Measurements from ENCODE around the gene KIF6. TPM values are rescaled to one million over a fixed set of nuclear protein-coding genes. Genes with fewer than 3 reads are reported as not detected.

The KIF6 gene
- total RNA-seq, 1 experiment from 2014 or later: 2.7 TPM

DNA sequence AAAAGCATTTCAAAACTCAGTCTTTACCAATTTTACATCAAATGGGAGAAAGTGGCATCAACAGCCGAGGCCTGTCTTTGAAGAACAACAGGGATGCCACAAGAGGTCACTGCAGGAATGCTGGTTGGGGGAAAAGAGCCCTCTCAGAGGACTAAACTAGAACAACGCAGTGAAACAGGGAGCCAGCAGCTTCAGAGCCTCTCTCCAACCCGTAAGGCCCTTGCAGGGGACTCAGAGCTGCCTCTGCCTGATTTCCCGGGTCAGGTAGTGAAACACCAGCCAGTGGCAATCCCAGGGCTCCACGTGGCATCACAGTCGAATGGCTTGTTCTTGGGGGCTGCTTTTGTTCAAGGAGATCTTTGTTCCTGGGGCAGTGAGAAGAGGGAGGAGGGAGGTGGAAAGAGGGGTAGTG lies 347.7 kb downstream of the KIF6 start:
- POLR2A ChIA-PET (ENCODE audit: low non-redundant PET): no interaction called here
- DNase-seq (ENCODE audit: low spot score): peak; percentile 84
- Histone ChIP-seq H3K27me3 (replicated peaks; ENCODE audit: insufficient read depth, low read depth, low read length, poor library complexity) (no peaks in the 10 kb centered on the region), H3K27ac (ENCODE audit: low read depth, low read length, poor library complexity, severe bottlenecking) (no peak overlapping the region), H3K4me1 (ENCODE audit: insufficient read depth, low read length, poor library complexity, severe bottlenecking) (no peaks in the 10 kb centered on the region), H3K4me3 (ENCODE audit: low read depth, low read length, poor library complexity, severe bottlenecking) (no peak overlapping the region), H3K9me3 (ENCODE audit: low read depth, low read length, poor library complexity, severe bottlenecking) (no peaks in the 10 kb centered on the region), H3K36me3 (ENCODE audit: insufficient read depth, low read length, poor library complexity, severe bottlenecking) (no peaks in the 10 kb centered on the region)
- BruUV-seq (replicated peaks): no TSS peak
- intact Hi-C loops (cut with micrococcal nuclease; ENCODE audit: unreplicated experiment): loop anchor here (1.0 kb wide), 1 partner anchor 515 kb away; no protein-coding TSS in a partner anchor
- TF ChIP-seq, protein P1, sequence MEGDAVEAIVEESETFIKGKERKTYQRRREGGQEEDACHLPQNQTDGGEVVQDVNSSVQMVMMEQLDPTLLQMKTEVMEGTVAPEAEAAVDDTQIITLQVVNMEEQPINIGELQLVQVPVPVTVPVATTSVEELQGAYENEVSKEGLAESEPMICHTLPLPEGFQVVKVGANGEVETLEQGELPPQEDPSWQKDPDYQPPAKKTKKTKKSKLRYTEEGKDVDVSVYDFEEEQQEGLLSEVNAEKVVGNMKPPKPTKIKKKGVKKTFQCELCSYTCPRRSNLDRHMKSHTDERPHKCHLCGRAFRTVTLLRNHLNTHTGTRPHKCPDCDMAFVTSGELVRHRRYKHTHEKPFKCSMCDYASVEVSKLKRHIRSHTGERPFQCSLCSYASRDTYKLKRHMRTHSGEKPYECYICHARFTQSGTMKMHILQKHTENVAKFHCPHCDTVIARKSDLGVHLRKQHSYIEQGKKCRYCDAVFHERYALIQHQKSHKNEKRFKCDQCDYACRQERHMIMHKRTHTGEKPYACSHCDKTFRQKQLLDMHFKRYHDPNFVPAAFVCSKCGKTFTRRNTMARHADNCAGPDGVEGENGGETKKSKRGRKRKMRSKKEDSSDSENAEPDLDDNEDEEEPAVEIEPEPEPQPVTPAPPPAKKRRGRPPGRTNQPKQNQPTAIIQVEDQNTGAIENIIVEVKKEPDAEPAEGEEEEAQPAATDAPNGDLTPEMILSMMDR (conservative IDR thresholded peaks at IDR 0.05; ENCODE audit: low read depth, low read length): peak; percentile 82
- TF ChIP-seq EZH2 (IDR thresholded peaks at IDR 0.05; ENCODE audit: borderline replicate concordance, low read depth, low read length, poor library complexity, severe bottlenecking): no peak
- CTCF ChIA-PET: interaction anchor here (0.5 to 3.1 kb wide), 2 partner anchors 15 to 638 kb away, joined by 3 to 10 read pairs; no protein-coding TSS in a partner anchor

DNA sequence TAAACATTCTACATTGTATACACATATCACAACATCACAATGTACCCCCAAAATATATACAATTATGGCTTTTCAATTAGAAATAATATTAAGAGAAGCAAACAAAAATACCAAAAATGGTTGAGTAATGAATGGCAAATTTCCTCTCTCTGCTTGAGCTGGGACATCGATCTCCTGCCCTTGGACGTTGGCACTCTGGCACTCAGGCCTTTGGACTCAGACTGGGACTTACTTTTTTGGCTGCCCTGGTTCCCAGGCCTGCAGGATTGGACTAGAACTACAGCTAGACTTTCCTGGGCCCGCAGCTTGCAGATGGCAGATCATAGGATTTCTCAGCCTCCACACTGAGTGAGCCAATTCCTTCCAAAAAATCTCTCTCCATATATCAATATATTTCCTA lies 349.8 kb downstream of the KIF6 start:
- H3K27ac ChIP-seq (ENCODE audit: low read depth, low read length, poor library complexity, severe bottlenecking): no peak overlapping the region
- no peak for DNase-seq (ENCODE audit: low spot score)
- H3K4me3 ChIP-seq (ENCODE audit: low read depth, low read length, poor library complexity, severe bottlenecking): no peak overlapping the region
- no peaks in the 10 kb centered on the region for H3K4me1 ChIP-seq (ENCODE audit: insufficient read depth, low read length, poor library complexity, severe bottlenecking)
- ChIA-PET POLR2A (ENCODE audit: low non-redundant PET) (no interaction called here), CTCF (interaction anchor here (3.1 kb wide), 1 partner anchor 13 kb away, joined by 10 read pairs; no protein-coding TSS in a partner anchor)
- no peak for TF ChIP-seq EZH2 (IDR thresholded peaks at IDR 0.05; ENCODE audit: borderline replicate concordance, low read depth, low read length, poor library complexity, severe bottlenecking)
- TF ChIP-seq, protein P1 (conservative IDR thresholded peaks at IDR 0.05; ENCODE audit: low read depth, low read length): no peak
- intact Hi-C loops (cut with micrococcal nuclease; ENCODE audit: unreplicated experiment): no loop called here
- H3K9me3 ChIP-seq (ENCODE audit: low read depth, low read length, poor library complexity, severe bottlenecking): no peaks in the 10 kb centered on the region
- BruUV-seq (replicated peaks): no TSS peak
- no peaks in the 10 kb centered on the region for H3K27me3 ChIP-seq (replicated peaks; ENCODE audit: insufficient read depth, low read depth, low read length, poor library complexity)
- no peaks in the 10 kb centered on the region for H3K36me3 ChIP-seq (ENCODE audit: insufficient read depth, low read length, poor library complexity, severe bottlenecking)

DNA sequence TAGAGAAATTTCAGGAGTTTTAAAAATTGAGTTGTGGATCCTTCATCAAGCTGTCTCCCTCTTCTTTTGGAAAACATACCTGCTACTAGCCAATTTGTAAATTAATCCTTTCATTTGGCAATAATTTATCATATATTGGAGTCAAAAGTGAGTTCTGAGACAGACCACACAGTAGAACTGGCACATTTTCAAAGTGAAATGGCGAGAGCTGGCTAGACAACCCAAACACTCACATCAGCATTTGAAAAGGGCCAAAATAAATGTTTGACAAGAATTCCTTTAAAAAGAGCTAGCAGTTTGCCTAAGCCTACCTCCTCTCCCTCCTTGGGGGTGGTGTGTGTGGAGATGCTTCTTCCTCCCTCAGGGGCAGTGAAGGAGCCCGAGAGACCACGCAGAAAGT lies 354.8 kb downstream of the KIF6 start:
- CTCF ChIA-PET: no interaction called here

More for the DNA sequence above, 354.8 kb downstream of the KIF6 start:
- TF ChIP-seq, protein P1 (conservative IDR thresholded peaks at IDR 0.05; ENCODE audit: low read depth, low read length): no peak
- TF ChIP-seq EZH2 (IDR thresholded peaks at IDR 0.05; ENCODE audit: borderline replicate concordance, low read depth, low read length, poor library complexity, severe bottlenecking): no peak
- Histone ChIP-seq H3K4me3 (ENCODE audit: low read depth, low read length, poor library complexity, severe bottlenecking) (no peak overlapping the region), H3K27ac (ENCODE audit: low read depth, low read length, poor library complexity, severe bottlenecking) (no peak overlapping the region), H3K9me3 (ENCODE audit: low read depth, low read length, poor library complexity, severe bottlenecking) (no peaks in the 10 kb centered on the region), H3K4me1 (ENCODE audit: insufficient read depth, low read length, poor library complexity, severe bottlenecking) (peaks cover 19% of the 10 kb centered on the region), H3K36me3 (ENCODE audit: insufficient read depth, low read length, poor library complexity, severe bottlenecking) (no peaks in the 10 kb centered on the region), H3K27me3 (replicated peaks; ENCODE audit: insufficient read depth, low read depth, low read length, poor library complexity) (no peaks in the 10 kb centered on the region)
- intact Hi-C loops (cut with micrococcal nuclease; ENCODE audit: unreplicated experiment): no loop called here
- POLR2A ChIA-PET (ENCODE audit: low non-redundant PET): no interaction called here
- no peak for DNase-seq (ENCODE audit: low spot score)
- BruUV-seq (replicated peaks): no TSS peak
